HCT116 (cell line): ENCODE data around the gene GALR2. TPM values are rescaled to one million over a fixed set of nuclear protein-coding genes. Genes with fewer than 3 reads are reported as not detected.

Experiments
- ATAC-seq: fragments of 200-7000 bp; cut with Tn5 transposase; 2 replicates; pipeline ENCODE4 v1.9.1; 2020; ENCODE audit warnings: mild to moderate bottlenecking, moderate library complexity
- BruUV-seq: library from RNA; stranded (reverse); fragments of 400-500 nt; replicated peaks from 2 replicates; lab custom pipeline; 2021; lab: Mats Ljungman, UMichigan
- CTCF ChIA-PET: fragments of 300-600 bp; sonication (Branson Sonifier 250); formaldehyde crosslinking; loops from one replicate; lab custom pipeline; 2021; ENCODE audit warnings: antibody characterized with exemption; lab: Charles Lee
- POLR2A ChIA-PET: fragments of 300-600, 350-600 bp; sonication (Branson Sonifier 250); formaldehyde crosslinking; loops from one replicate; lab custom pipeline; 2021; ENCODE audit warnings: antibody characterized with exemption; lab: Charles Lee
- RAD21 ChIA-PET, 2 experiments: fragments of 300-600 bp; sonication (Branson Sonifier 250); formaldehyde crosslinking; loops; one replicate each; lab custom pipeline; 2023; ENCODE audit warnings: low total read pairs in 2 of 2; ENCODE audit not compliant: uncharacterized antibody in 2 of 2, unreplicated experiment in 2 of 2, low non-redundant PET in 1 of 2; lab: Charles Lee
- DNase-seq: peaks from one replicate; pipeline ENCODE4 v3.0.0-alpha.2; 2010; ENCODE audit warnings: low read depth, low spot score
- H2AFZ ChIP-seq: fragments of 200-600 bp; shearing (Covaris generic), sonication (generic); 2 replicates; pipeline ENCODE4 v1.6.1; 2017; ENCODE audit warnings: low read depth, mixed run types, mixed read lengths, antibody characterized with exemption, low read length; ENCODE audit not compliant: poor library complexity, severe bottlenecking
- H3K27ac ChIP-seq: 2 replicates; pipeline ENCODE4 v1.5.1; 2012; ENCODE audit warnings: low read depth, low read length
- H3K27me3 ChIP-seq: fragments of 200-600 bp; sonication (generic); 2 replicates; pipeline ENCODE4 v1.6.1; 2016; ENCODE audit warnings: mixed run types, low read length, mixed read lengths; ENCODE audit not compliant: insufficient read depth
- H3K36me3 ChIP-seq, 2 experiments: fragments of 200-500 bp in 1 of 2; fragments of 200-600 bp in 1 of 2; sonication (Bioruptor generic) in 1 of 2; sonication (generic) in 1 of 2; 2 replicates each; pipeline versions ENCODE4 v1.5.1 to v1.6.1; 2014 to 2016; ENCODE audit warnings: low read length in 2 of 2, inconsistent platforms in 1 of 2, mixed read lengths in 1 of 2, mixed run types in 1 of 2; ENCODE audit not compliant: insufficient read depth in 2 of 2, control insufficient read depth in 1 of 2
- H3K4me1 ChIP-seq, 2 experiments: fragments of 200-600 bp in 1 of 2; sonication (generic) in 1 of 2; 2 replicates each; pipeline versions ENCODE4 v1.5.1 to v1.6.1; 2012 to 2017; ENCODE audit warnings: low read length in 2 of 2, inconsistent platforms in 1 of 2, mild to moderate bottlenecking in 1 of 2, mixed read lengths in 1 of 2, mixed run types in 1 of 2, moderate library complexity in 1 of 2; ENCODE audit not compliant: insufficient read depth in 2 of 2, control insufficient read depth in 1 of 2
- H3K4me2 ChIP-seq: fragments of 200-600 bp; sonication (generic); 2 replicates; pipeline ENCODE4 v1.6.1; 2017; ENCODE audit warnings: mixed run types, low read length, mixed read lengths
- H3K4me3 ChIP-seq, 2 experiments: fragments of 200-600 bp in 1 of 2; sonication (generic) in 1 of 2; replicated peaks in 1 of 2; 2 replicates each; pipeline ENCODE4 v1.5.1; 2011 to 2016; ENCODE audit warnings: low read length in 2 of 2, control low read depth in 1 of 2, low read depth in 1 of 2, mild to moderate bottlenecking in 1 of 2, mixed read lengths in 1 of 2, mixed run types in 1 of 2
- H3K79me2 ChIP-seq: fragments of 200-600 bp; sonication (generic); 2 replicates; pipeline ENCODE4 v1.6.1; 2017; ENCODE audit warnings: mild to moderate bottlenecking, mixed run types, low read length, moderate library complexity, mixed read lengths; ENCODE audit not compliant: insufficient read depth
- H3K9ac ChIP-seq: fragments of 200-600 bp; sonication (generic); 2 replicates; pipeline ENCODE4 v1.6.1; 2016; ENCODE audit warnings: low read length, mixed read lengths
- H3K9me2 ChIP-seq: fragments of 200-600 bp; sonication (generic), shearing (Covaris generic); 2 replicates; pipeline ENCODE4 v1.6.1; 2017; ENCODE audit warnings: mixed run types, mild to moderate bottlenecking, moderate library complexity; ENCODE audit not compliant: insufficient read depth
- H3K9me3 ChIP-seq, 2 experiments: fragments of 200-500 bp in 1 of 2; fragments of 200-600 bp in 1 of 2; sonication (Bioruptor generic) in 1 of 2; sonication (generic) in 1 of 2; 2 replicates each; pipeline ENCODE4 v1.6.1; 2014 to 2017; ENCODE audit warnings: low read length in 2 of 2, mixed read lengths in 2 of 2, inconsistent platforms in 1 of 2, low read depth in 1 of 2, mild to moderate bottlenecking in 1 of 2, mixed run types in 1 of 2, moderate library complexity in 1 of 2; ENCODE audit not compliant: control insufficient read depth in 1 of 2, insufficient read depth in 1 of 2
- H4K20me1 ChIP-seq: fragments of 200-600 bp; sonication (generic), shearing (Covaris generic); 2 replicates; pipeline ENCODE4 v1.6.1; 2017; ENCODE audit warnings: mixed run types, mild to moderate bottlenecking, moderate library complexity; ENCODE audit not compliant: insufficient read depth
- ATF3 ChIP-seq: IDR thresholded peaks from 2 replicates; pipeline ENCODE4 v1.6.1; 2012
- EGR1 ChIP-seq: IDR thresholded peaks from 2 replicates; pipeline ENCODE4 v1.6.1; 2012; ENCODE audit warnings: low read depth
- ELF1 ChIP-seq: IDR thresholded peaks from 2 replicates; pipeline ENCODE4 v1.6.1; 2012; ENCODE audit warnings: low read depth, borderline replicate concordance
- EZH2 ChIP-seq: fragments of 200-600 bp; sonication (generic); IDR thresholded peaks from 2 replicates; pipeline ENCODE4 v1.6.1; 2017; ENCODE audit warnings: antibody characterized with exemption, mixed run types
- EZH2phosphoT487 ChIP-seq: fragments of 200-600 bp; IDR thresholded peaks from 2 replicates; pipeline ENCODE4 v1.6.1; 2018; ENCODE audit warnings: antibody characterized with exemption, borderline replicate concordance
- JUND ChIP-seq: IDR thresholded peaks from 2 replicates; pipeline ENCODE4 v1.6.1; 2012
- RAD21 ChIP-seq: IDR thresholded peaks from 2 replicates; pipeline ENCODE4 v1.6.1; 2012; ENCODE audit warnings: low read depth, mild to moderate bottlenecking
- REST ChIP-seq: IDR thresholded peaks from 2 replicates; pipeline ENCODE4 v1.6.1; 2012; ENCODE audit warnings: low read depth
- SIN3A ChIP-seq: IDR thresholded peaks from 2 replicates; pipeline ENCODE4 v1.6.1; 2012; ENCODE audit warnings: low read depth
- SP1 ChIP-seq: IDR thresholded peaks from 2 replicates; pipeline ENCODE4 v1.6.1; 2012; ENCODE audit warnings: low read depth
- SRF ChIP-seq: IDR thresholded peaks from 2 replicates; pipeline ENCODE4 v1.6.1; 2012; ENCODE audit warnings: low read depth
- YY1 ChIP-seq: IDR thresholded peaks from 2 replicates; pipeline ENCODE4 v1.6.1; 2011; ENCODE audit warnings: low read length, low read depth, moderate library complexity, mild to moderate bottlenecking; ENCODE audit not compliant: insufficient replicate concordance; ENCODE audit errors: extremely low read depth
- ZBTB33 ChIP-seq: IDR thresholded peaks from 2 replicates; pipeline ENCODE4 v1.6.1; 2011; ENCODE audit warnings: mild to moderate bottlenecking, low read length, moderate library complexity; ENCODE audit not compliant: insufficient replicate concordance; ENCODE audit errors: extremely low read depth
- ZNF274 ChIP-seq: fragments of 200-500 bp; sonication (Bioruptor generic); IDR thresholded peaks from 2 replicates; pipeline ENCODE4 v1.6.1; 2014; ENCODE audit warnings: mild to moderate bottlenecking, low read depth, low read length, inconsistent platforms
- intact Hi-C: fragments of 100-400 bp; cut with micrococcal nuclease; formaldehyde crosslinking; loops from 2 replicates; pipeline ENCODE4 v1.10.0; 2022
- total RNA-seq: library from RNA; stranded (reverse); gene quantifications from one replicate; pipeline ENCODE4 v1.2.1, GENCODE V29; 2021; ENCODE audit not compliant: unreplicated experiment
- TF ChIP-seq, protein P1 (sequence below), 3 experiments: fragments of 200-600 bp in 1 of 3; sonication (generic) in 1 of 3; IDR thresholded peaks in 2 of 3; conservative IDR thresholded peaks in 1 of 3; 2 replicates each; pipeline ENCODE4 v1.5.1; 2012 to 2017; ENCODE audit warnings: low read depth in 2 of 3, low read length in 2 of 3, antibody characterized with exemption in 1 of 3, borderline replicate concordance in 1 of 3, control low read depth in 1 of 3, mild to moderate bottlenecking in 1 of 3, mixed read lengths in 1 of 3, mixed run types in 1 of 3, moderate library complexity in 1 of 3; ENCODE audit not compliant: insufficient read depth in 1 of 3
- TF ChIP-seq, protein P2 (sequence below): IDR thresholded peaks from 2 replicates; pipeline ENCODE4 v1.6.1; 2012

Gene GALR2
- total RNA-seq, 1 experiment from 2014 or later = 0.27 TPM

DNA sequence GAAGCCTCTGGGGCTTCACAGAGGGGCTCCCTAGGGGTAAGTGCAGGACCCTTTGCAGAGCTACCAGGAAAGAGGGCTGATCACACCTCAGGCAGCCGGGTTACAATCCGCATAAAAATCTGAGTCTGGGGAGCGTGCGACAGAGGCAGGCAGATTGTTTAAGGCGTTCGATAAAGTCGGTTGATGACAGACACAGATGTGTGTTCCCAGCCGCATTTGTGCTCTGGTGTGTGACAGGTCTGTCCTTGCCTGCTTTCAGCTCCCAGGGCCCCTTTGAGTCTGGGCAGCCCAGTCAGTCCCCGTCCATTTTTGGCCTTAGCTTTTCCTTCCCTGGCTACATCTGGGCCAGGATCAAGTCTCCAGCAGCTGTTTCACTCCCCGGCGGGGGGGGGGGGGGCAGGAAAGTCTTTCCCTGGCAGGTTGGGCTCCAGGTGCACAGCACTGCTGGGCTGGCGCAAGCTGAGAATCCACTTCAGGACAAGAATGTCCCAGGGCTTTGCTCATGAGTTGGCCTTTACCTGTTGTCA is 3.1 kb downstream of the GALR2 start:
- ChIA-PET CTCF (no interaction called here), POLR2A (no interaction called here), RAD21 (interaction anchor here in 1 of 2 experiments (0.6 kb wide), 1 partner anchor 181 kb away, joined by 6 read pairs; the partner anchor contains the start of gene TRIM65)
- Histone ChIP-seq H3K79me2 (peaks cover 2% of the 10 kb centered on the region; the same call in 1 of the 2 replicates), H4K20me1 (no peaks in the 10 kb centered on the region), H3K9ac (no peak overlapping the region), H3K4me3 (no peak overlapping the region), H3K36me3 (no peaks in the 10 kb centered on the region; a peak in 1 of 4 replicates), H3K27ac (no peak overlapping the region), H3K9me3 (no peaks in the 10 kb centered on the region), H3K4me2 (no peak overlapping the region), H3K9me2 (no peaks in the 10 kb centered on the region), H2AFZ (no peak overlapping the region), H3K27me3 (peaks cover 8% of the 10 kb centered on the region; the same call in 1 of the 2 replicates), H3K4me1 (peaks cover 4 to 5% of the 10 kb centered on the region in 2 experiments)
- intact Hi-C loops = no loop called here
- DNase-seq (no peak), ATAC-seq (no peak)
- BruUV-seq = no TSS peak
- TF ChIP-seq SIN3A (no peak), ATF3 (no peak), SP1 (no peak), YY1 (no peak), EGR1 (no peak), REST (no peak), SRF (no peak), ZBTB33 (no peak), ELF1 (no peak), EZH2 (no peak), RAD21 (no peak), EZH2phosphoT487 (no peak), ZNF274 (no peak), JUND (no peak)
- TF ChIP-seq, protein P1, sequence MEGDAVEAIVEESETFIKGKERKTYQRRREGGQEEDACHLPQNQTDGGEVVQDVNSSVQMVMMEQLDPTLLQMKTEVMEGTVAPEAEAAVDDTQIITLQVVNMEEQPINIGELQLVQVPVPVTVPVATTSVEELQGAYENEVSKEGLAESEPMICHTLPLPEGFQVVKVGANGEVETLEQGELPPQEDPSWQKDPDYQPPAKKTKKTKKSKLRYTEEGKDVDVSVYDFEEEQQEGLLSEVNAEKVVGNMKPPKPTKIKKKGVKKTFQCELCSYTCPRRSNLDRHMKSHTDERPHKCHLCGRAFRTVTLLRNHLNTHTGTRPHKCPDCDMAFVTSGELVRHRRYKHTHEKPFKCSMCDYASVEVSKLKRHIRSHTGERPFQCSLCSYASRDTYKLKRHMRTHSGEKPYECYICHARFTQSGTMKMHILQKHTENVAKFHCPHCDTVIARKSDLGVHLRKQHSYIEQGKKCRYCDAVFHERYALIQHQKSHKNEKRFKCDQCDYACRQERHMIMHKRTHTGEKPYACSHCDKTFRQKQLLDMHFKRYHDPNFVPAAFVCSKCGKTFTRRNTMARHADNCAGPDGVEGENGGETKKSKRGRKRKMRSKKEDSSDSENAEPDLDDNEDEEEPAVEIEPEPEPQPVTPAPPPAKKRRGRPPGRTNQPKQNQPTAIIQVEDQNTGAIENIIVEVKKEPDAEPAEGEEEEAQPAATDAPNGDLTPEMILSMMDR (IDR thresholded peaks at IDR 0.05 in 2 of 3, conservative IDR thresholded peaks at IDR 0.05 in 1 of 3; ENCODE audit: borderline replicate concordance in 1 of 3, insufficient read depth in 1 of 3, low read depth in 2 of 3, low read length in 2 of 3) = no peak
- TF ChIP-seq, protein P2, sequence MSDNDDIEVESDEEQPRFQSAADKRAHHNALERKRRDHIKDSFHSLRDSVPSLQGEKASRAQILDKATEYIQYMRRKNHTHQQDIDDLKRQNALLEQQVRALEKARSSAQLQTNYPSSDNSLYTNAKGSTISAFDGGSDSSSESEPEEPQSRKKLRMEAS = no peak
